Glomerular visceral epithelial cell (primary cell): ENCODE measurements around the gene C1orf232.
A peak's percentile ranks its signal among the peaks of the same experiment; 100 is the strongest.

Experiments used
- DNase-seq: peaks from one replicate; pipeline ENCODE4 v3.0.0-alpha.2; 2016; ENCODE audit errors: extremely low spot score

The C1orf232 gene

GRCh38 chr1:26124418-26125331 lies 44.1 kb downstream of the C1orf232 start:
- no peak for DNase-seq

- DNase-seq: peak; percentile 25
Observed at GRCh38 chr1:26122988-26123973, 45.5 kb downstream of the C1orf232 start.

GRCh38 chr1:26121854-26122773 lies 46.6 kb downstream of the C1orf232 start:
- DNase-seq: no peak

- no peak for DNase-seq
Observed at GRCh38 chr1:26119892-26120608, 48.7 kb downstream of the C1orf232 start.

GRCh38 chr1:26114165-26114927 lies 54.4 kb downstream of the C1orf232 start:
- DNase-seq: no peak
